ENCODE measurements around the gene SKI. TPM values are rescaled to one million over a fixed set of nuclear protein-coding genes. Genes with fewer than 3 reads are reported as not detected.

SKI gene
- total and polyA plus RNA-seq, 2 of the 8 experiments (the other 6 are each of a cell fraction or from before 2014, with no cell fraction given) = 8.3 to 87.6 TPM

DNA sequence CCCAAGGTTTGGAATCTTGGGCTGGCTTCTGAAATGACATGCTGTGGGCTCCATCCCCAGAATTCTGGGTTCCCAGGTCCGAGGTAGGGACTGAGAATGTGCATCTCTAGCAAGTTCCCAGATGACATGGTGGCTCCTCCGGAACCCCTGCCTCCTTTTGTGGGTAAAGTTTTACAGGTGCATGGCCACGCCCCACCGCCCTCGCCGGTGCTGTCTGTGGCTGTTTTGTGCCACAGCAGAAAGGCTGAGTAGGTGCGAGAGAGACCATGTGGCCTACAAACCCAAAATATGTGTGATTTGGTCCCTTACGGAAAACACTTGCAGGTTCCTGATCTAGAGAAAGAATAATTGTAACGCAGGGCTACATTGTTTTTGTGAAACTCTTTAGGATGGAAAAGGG is 30.9 kb downstream of the SKI start (continued):
- TF ChIP-seq, protein P1, sequence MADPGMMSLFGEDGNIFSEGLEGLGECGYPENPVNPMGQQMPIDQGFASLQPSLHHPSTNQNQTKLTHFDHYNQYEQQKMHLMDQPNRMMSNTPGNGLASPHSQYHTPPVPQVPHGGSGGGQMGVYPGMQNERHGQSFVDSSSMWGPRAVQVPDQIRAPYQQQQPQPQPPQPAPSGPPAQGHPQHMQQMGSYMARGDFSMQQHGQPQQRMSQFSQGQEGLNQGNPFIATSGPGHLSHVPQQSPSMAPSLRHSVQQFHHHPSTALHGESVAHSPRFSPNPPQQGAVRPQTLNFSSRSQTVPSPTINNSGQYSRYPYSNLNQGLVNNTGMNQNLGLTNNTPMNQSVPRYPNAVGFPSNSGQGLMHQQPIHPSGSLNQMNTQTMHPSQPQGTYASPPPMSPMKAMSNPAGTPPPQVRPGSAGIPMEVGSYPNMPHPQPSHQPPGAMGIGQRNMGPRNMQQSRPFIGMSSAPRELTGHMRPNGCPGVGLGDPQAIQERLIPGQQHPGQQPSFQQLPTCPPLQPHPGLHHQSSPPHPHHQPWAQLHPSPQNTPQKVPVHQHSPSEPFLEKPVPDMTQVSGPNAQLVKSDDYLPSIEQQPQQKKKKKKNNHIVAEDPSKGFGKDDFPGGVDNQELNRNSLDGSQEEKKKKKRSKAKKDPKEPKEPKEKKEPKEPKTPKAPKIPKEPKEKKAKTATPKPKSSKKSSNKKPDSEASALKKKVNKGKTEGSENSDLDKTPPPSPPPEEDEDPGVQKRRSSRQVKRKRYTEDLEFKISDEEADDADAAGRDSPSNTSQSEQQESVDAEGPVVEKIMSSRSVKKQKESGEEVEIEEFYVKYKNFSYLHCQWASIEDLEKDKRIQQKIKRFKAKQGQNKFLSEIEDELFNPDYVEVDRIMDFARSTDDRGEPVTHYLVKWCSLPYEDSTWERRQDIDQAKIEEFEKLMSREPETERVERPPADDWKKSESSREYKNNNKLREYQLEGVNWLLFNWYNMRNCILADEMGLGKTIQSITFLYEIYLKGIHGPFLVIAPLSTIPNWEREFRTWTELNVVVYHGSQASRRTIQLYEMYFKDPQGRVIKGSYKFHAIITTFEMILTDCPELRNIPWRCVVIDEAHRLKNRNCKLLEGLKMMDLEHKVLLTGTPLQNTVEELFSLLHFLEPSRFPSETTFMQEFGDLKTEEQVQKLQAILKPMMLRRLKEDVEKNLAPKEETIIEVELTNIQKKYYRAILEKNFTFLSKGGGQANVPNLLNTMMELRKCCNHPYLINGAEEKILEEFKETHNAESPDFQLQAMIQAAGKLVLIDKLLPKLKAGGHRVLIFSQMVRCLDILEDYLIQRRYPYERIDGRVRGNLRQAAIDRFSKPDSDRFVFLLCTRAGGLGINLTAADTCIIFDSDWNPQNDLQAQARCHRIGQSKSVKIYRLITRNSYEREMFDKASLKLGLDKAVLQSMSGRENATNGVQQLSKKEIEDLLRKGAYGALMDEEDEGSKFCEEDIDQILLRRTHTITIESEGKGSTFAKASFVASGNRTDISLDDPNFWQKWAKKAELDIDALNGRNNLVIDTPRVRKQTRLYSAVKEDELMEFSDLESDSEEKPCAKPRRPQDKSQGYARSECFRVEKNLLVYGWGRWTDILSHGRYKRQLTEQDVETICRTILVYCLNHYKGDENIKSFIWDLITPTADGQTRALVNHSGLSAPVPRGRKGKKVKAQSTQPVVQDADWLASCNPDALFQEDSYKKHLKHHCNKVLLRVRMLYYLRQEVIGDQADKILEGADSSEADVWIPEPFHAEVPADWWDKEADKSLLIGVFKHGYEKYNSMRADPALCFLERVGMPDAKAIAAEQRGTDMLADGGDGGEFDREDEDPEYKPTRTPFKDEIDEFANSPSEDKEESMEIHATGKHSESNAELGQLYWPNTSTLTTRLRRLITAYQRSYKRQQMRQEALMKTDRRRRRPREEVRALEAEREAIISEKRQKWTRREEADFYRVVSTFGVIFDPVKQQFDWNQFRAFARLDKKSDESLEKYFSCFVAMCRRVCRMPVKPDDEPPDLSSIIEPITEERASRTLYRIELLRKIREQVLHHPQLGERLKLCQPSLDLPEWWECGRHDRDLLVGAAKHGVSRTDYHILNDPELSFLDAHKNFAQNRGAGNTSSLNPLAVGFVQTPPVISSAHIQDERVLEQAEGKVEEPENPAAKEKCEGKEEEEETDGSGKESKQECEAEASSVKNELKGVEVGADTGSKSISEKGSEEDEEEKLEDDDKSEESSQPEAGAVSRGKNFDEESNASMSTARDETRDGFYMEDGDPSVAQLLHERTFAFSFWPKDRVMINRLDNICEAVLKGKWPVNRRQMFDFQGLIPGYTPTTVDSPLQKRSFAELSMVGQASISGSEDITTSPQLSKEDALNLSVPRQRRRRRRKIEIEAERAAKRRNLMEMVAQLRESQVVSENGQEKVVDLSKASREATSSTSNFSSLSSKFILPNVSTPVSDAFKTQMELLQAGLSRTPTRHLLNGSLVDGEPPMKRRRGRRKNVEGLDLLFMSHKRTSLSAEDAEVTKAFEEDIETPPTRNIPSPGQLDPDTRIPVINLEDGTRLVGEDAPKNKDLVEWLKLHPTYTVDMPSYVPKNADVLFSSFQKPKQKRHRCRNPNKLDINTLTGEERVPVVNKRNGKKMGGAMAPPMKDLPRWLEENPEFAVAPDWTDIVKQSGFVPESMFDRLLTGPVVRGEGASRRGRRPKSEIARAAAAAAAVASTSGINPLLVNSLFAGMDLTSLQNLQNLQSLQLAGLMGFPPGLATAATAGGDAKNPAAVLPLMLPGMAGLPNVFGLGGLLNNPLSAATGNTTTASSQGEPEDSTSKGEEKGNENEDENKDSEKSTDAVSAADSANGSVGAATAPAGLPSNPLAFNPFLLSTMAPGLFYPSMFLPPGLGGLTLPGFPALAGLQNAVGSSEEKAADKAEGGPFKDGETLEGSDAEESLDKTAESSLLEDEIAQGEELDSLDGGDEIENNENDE (IDR thresholded peaks at IDR 0.05; ENCODE audit: insufficient replicate concordance, low read length) = no peak
- TF ChIP-seq CHD1 (IDR thresholded peaks at IDR 0.05; ENCODE audit: low read depth, low read length) (no peak), RNF2 (IDR thresholded peaks at IDR 0.05; ENCODE audit: borderline replicate concordance, low read depth, low read length, missing control alignments, poor library complexity, severe bottlenecking) (no peak), SAP30 (IDR thresholded peaks at IDR 0.05; ENCODE audit: insufficient read depth, insufficient replicate concordance, low read length) (no peak), RAD21 (IDR thresholded peaks at IDR 0.05 in 1 of 2, conservative IDR thresholded peaks at IDR 0.05 in 1 of 2; ENCODE audit: low read depth in 2 of 2, low read length in 2 of 2) (no peak), CBX8 (IDR thresholded peaks at IDR 0.05; ENCODE audit: borderline replicate concordance, low read depth, low read length) (no peak), KDM4A (IDR thresholded peaks at IDR 0.05; ENCODE audit: low read depth, low read length, severe bottlenecking) (no peak), GTF2F1 (IDR thresholded peaks at IDR 0.05; ENCODE audit: borderline replicate concordance, low read depth, low read length) (no peak), HDAC2 (IDR thresholded peaks at IDR 0.05; ENCODE audit: borderline replicate concordance in 1 of 2, low read depth in 2 of 2, low read length in 2 of 2) (no peak), BRCA1 (IDR thresholded peaks at IDR 0.05; ENCODE audit: low read depth, low read length) (no peak)

All from H1 (cell line).